Measurements from ENCODE around the gene WDR6. TPM values are rescaled to one million over a fixed set of nuclear protein-coding genes. Genes with fewer than 3 reads are reported as not detected.

WDR6 gene
- total and polyA plus RNA-seq, 4 donors = 29.4 to 50.9 (median 47.0) TPM

- no peak for DNase-seq (ENCODE audit: low spot score)
- H3K4me1 ChIP-seq (ENCODE audit: control insufficient read depth in 4 of 4, insufficient read depth in 4 of 4, low read length in 3 of 4) = peaks cover under 1 to 14% (median 8%) of the 10 kb centered on the region in 4 donors
- no peaks in the 10 kb centered on the region for H3K27me3 ChIP-seq (ENCODE audit: control insufficient read depth in 4 of 4, insufficient read depth in 4 of 4, low read length in 3 of 4)
- 87% methylated on average over 17 of the region's 17 CpGs for WGBS
- H3K27ac ChIP-seq (ENCODE audit: low read depth in 1 of 2, low read length in 2 of 2) = no peak overlapping the region
- TF ChIP-seq JUND (IDR thresholded peaks at IDR 0.05) (no peak), YY1 (IDR thresholded peaks at IDR 0.05) (no peak), RAD21 (IDR thresholded peaks at IDR 0.05) (no peak), HNF4A (conservative IDR thresholded peaks at IDR 0.05) (no peak), HNF4G (IDR thresholded peaks at IDR 0.05) (no peak), ZBTB33 (IDR thresholded peaks at IDR 0.05) (no peak), GABPA (IDR thresholded peaks at IDR 0.05 in 1 of 2, conservative IDR thresholded peaks at IDR 0.05 in 1 of 2) (no peak), SP1 (IDR thresholded peaks at IDR 0.05) (no peak), TAF1 (conservative IDR thresholded peaks at IDR 0.05) (no peak)
- H3K36me3 ChIP-seq (ENCODE audit: control insufficient read depth in 4 of 4, insufficient read depth in 3 of 4, low read depth in 1 of 4, low read length in 3 of 4) = peaks cover 10 to 43% (median 15%) of the 10 kb centered on the region in 4 donors
- H3K9me3 ChIP-seq (ENCODE audit: control insufficient read depth in 4 of 4, low read length in 3 of 4) = no peaks in the 10 kb centered on the region
- no peak overlapping the region for H3K4me3 ChIP-seq (ENCODE audit: low read depth in 1 of 3, low read length in 3 of 3)
- no peak overlapping the region for H3K9ac ChIP-seq (ENCODE audit: low read depth in 1 of 2, low read length in 2 of 2)
Observed at GRCh38 chr3:49012441-49013017, 5.3 kb downstream of the WDR6 start.

- Histone ChIP-seq H3K4me1 (ENCODE audit: control insufficient read depth in 4 of 4, insufficient read depth in 4 of 4, low read length in 3 of 4) (peaks cover 2 to 17% (median 12%) of the 10 kb centered on the region in 4 donors), H3K27ac (ENCODE audit: low read depth in 1 of 2, low read length in 2 of 2) (no peak overlapping the region)
Observed at GRCh38 chr3:49013113-49013737, 6.0 kb downstream of the WDR6 start.

More at GRCh38 chr3:49013113-49013737, 6.0 kb downstream of the WDR6 start:
- H3K27me3 ChIP-seq (ENCODE audit: control insufficient read depth in 4 of 4, insufficient read depth in 4 of 4, low read length in 3 of 4) = no peaks in the 10 kb centered on the region
- peaks cover 10 to 43% (median 15%) of the 10 kb centered on the region in 4 donors for H3K36me3 ChIP-seq (ENCODE audit: control insufficient read depth in 4 of 4, insufficient read depth in 3 of 4, low read depth in 1 of 4, low read length in 3 of 4)
- H3K9me3 ChIP-seq (ENCODE audit: control insufficient read depth in 4 of 4, low read length in 3 of 4) = no peaks in the 10 kb centered on the region
- no peak for DNase-seq (ENCODE audit: low spot score)
- 90% methylated on average over 19 of the region's 19 CpGs for WGBS
- H3K9ac ChIP-seq (ENCODE audit: low read depth in 1 of 2, low read length in 2 of 2) = no peak overlapping the region
- TF ChIP-seq JUND (IDR thresholded peaks at IDR 0.05) (no peak), HNF4A (conservative IDR thresholded peaks at IDR 0.05) (no peak), NR2F2 (IDR thresholded peaks at IDR 0.05) (no peak), CTCF (IDR thresholded peaks at IDR 0.05; ENCODE audit: low read depth, low read length, missing input control) (no peak)
- H3K4me3 ChIP-seq (ENCODE audit: low read depth in 1 of 3, low read length in 3 of 3) = no peak overlapping the region

All from liver (tissue), 9 donors.